Heart left ventricle (tissue), 16 donors: ENCODE measurements around the gene GSDMA. TPM values are rescaled to one million over a fixed set of nuclear protein-coding genes. Genes with fewer than 3 reads are reported as not detected.

Source experiments
- ATAC-seq, 4 donors: fragments of 200-7000 bp; cut with Tn5 transposase; one replicate each; pipeline ENCODE4 v1.9.1; 2020 to 2022; ENCODE audit warnings: moderate library complexity in 4 of 4, mild to moderate bottlenecking in 3 of 4, moderate number of reproducible peaks in 1 of 4
- DNase-seq, 5 donors: peaks; one replicate each; pipeline ENCODE4 v3.0.0-alpha.2; 2020
- H3K27ac ChIP-seq, 12 donors: fragments of 200-600 bp; sonication (generic) in 4 of 12; one replicate each; pipeline versions ENCODE4 v1.5.0 to v1.8.0; 2016 to 2022; ENCODE audit warnings: mild to moderate bottlenecking in 2 of 12
- H3K27me3 ChIP-seq, 9 donors: fragments of 200-600 bp; sonication (generic) in 2 of 9; one replicate each; pipeline versions ENCODE4 v1.5.1 to v1.8.0; 2016 to 2022; ENCODE audit warnings: mild to moderate bottlenecking in 3 of 9
- H3K36me3 ChIP-seq, 9 donors: fragments of 200-600 bp; sonication (generic) in 2 of 9; one replicate each; pipeline versions ENCODE4 v1.5.0 to v1.8.0; 2018 to 2022; ENCODE audit warnings: mild to moderate bottlenecking in 2 of 9
- H3K4me1 ChIP-seq, 12 donors: fragments of 200-600 bp; sonication (generic) in 4 of 12; one replicate each; pipeline versions ENCODE4 v1.5.0 to v1.8.0; 2016 to 2022; ENCODE audit warnings: mild to moderate bottlenecking in 3 of 12
- H3K4me3 ChIP-seq, 12 donors: fragments of 200-600 bp; sonication (generic) in 4 of 12; one replicate each; pipeline versions ENCODE4 v1.5.0 to v1.8.0; 2017 to 2022; ENCODE audit warnings: mild to moderate bottlenecking in 9 of 12, moderate library complexity in 4 of 12
- H3K9me3 ChIP-seq, 12 donors: fragments of 200-600 bp; sonication (generic) in 4 of 12; one replicate each; pipeline versions ENCODE4 v1.5.0 to v1.8.0; 2016 to 2022; ENCODE audit warnings: mild to moderate bottlenecking in 1 of 12
- CTCF ChIP-seq, 12 donors: fragments of 200-600 bp; sonication (generic) in 4 of 12; IDR thresholded peaks; one replicate each; pipeline versions ENCODE4 v1.5.0 to v1.8.0; 2018 to 2022; ENCODE audit warnings: antibody characterized with exemption in 12 of 12, mild to moderate bottlenecking in 5 of 12
- POLR2A ChIP-seq, 2 donors: fragments of 450-650 bp; IDR thresholded peaks; one replicate each; pipeline ENCODE4 v1.6.1; 2017; ENCODE audit warnings: antibody characterized with exemption in 2 of 2, mild to moderate bottlenecking in 2 of 2, moderate library complexity in 2 of 2
- WGBS, 4 donors: extraction: QIAGEN DNeasy Blood & Tissue Kit in 2 of 4; methylation state at CpG; one replicate each; pipeline versions ENCODE4 v1.1.5 to v1.1.7; 2013 to 2018; 5-methylcytosine and 5-hydroxymethylcytosine counted together
- intact Hi-C, 10 donors: fragments of 100-400 bp; cut with DNase I; formaldehyde crosslinking; loops; one replicate each; pipeline versions ENCODE4 v1.11.1 to v1.14.2; 2022
- polyA plus RNA-seq, 2 donors: library from polyadenylated mRNA; stranded (reverse); fragments of 200-250 nt; gene quantifications; one replicate each; pipeline ENCODE4 v1.2.3, GENCODE V29; 2013
- total RNA-seq, 9 donors: library from RNA; depleted of rRNA in 2 of 9; stranded (reverse); fragments of >200 nt in 2 of 9; fragmentation: NEBNext Ultra II Directional in 3 of 9; extraction: Animal tissue kit (Norgen Biotek cat#: 25700) in 3 of 9; gene quantifications; one replicate each; pipeline versions ENCODE4 v1.1.0 to v1.2.4, GENCODE V29; 2016 to 2023
- donor health status: ischemic (EF 13 %, LVEDD 7.1; RV severe dilation, severe dysfunction).
- donor health status: healthy with polysubstance abuse.
- donor health status: DM: no; HTN: yes; CAD: no.
- donor health status: DM: no; HTN: no; CAD: no.
- donor health status: ischemic (EF 25% LVEDD 6.9; RV normal size, moderate dysfunction).
- donor health status: ischemic (EF 25% LVEDD 5.7; RV mildly dilated, moderate dysfunction).
- donor health status: healthy.
- donor health status: DM: yes; HTN: yes; CAD: no.
- donor health status: ischemic (EF 35%, LVEDD 5.7; RV mildly dilated, moderate dysfunction).
- donor health status: nonischemic (EF 11% LVEDD 7.7; RV severe dilation, severe dysfunction).
- donor health status: DM: yes; HTN: yes; CAD: no.
- donor health status: PGD.
- donor health status: ischemic (EF 29% LVEDD 5.4; RV normal size, mild dysfunction).
- donor health status: nonischemic (EF 23%, LVEDD 6.1; RV moderate dilation, normal function).

Gene GSDMA
- total and polyA plus RNA-seq, 11 donors, result 0.08 to 3.7 (median 0.49) TPM; not detected in 3

GRCh38 chr17:39963829-39964228 lies 1.0 kb downstream of the GSDMA start:
- no peaks in the 10 kb centered on the region for H3K36me3 ChIP-seq
- ATAC-seq (no peak), DNase-seq (no peak)
- H3K27me3 ChIP-seq, result peaks cover 0 to 10% (median 0%) of the 10 kb centered on the region in 9 donors
- intact Hi-C loops, result no loop called here
- TF ChIP-seq POLR2A (IDR thresholded peaks at IDR 0.05) (no peak), CTCF (IDR thresholded peaks at IDR 0.05) (no peak)
- 78 to 82% (median 79%) methylated on average over 6 of the region's 6 CpGs for WGBS, 4 donors
- no peak overlapping the region for H3K27ac ChIP-seq
- H3K4me1 ChIP-seq, result peaks cover 0 to 27% (median 1%) of the 10 kb centered on the region in 12 donors
- H3K4me3 ChIP-seq, result no peak overlapping the region
- H3K9me3 ChIP-seq, result no peaks in the 10 kb centered on the region

- TF ChIP-seq CTCF (IDR thresholded peaks at IDR 0.05) (no peak), POLR2A (IDR thresholded peaks at IDR 0.05) (no peak)
- Histone ChIP-seq H3K4me1 (peaks cover 0 to 35% (median 0%) of the 10 kb centered on the region in 12 donors), H3K4me3 (no peak overlapping the region), H3K36me3 (no peaks in the 10 kb centered on the region), H3K27ac (no peak overlapping the region), H3K9me3 (no peaks in the 10 kb centered on the region), H3K27me3 (peaks cover 0 to 10% (median 0%) of the 10 kb centered on the region in 9 donors)
- DNase-seq (no peak), ATAC-seq (no peak)
- 53 to 60% (median 56%) methylated on average over 8 of the region's 8 CpGs for WGBS, 4 donors
- intact Hi-C loops, result no loop called here
Measured at GRCh38 chr17:39965017-39965699, 2.4 kb downstream of the GSDMA start.

- H3K4me1 ChIP-seq, result peaks cover 0 to 43% (median 0%) of the 10 kb centered on the region in 12 donors
- H3K4me3 ChIP-seq, result no peak overlapping the region
- no peaks in the 10 kb centered on the region for H3K9me3 ChIP-seq
- H3K36me3 ChIP-seq, result no peaks in the 10 kb centered on the region
- 84 to 90% (median 87%) methylated on average over 6 of the region's 6 CpGs for whole genome bisulfite sequencing, 4 donors
- H3K27me3 ChIP-seq, result peaks cover 0 to 10% (median 0%) of the 10 kb centered on the region in 9 donors
- intact Hi-C loops, result no loop called here
- TF ChIP-seq POLR2A (IDR thresholded peaks at IDR 0.05) (no peak), CTCF (IDR thresholded peaks at IDR 0.05) (no peak)
- DNase-seq (no peak), ATAC-seq (no peak)
- H3K27ac ChIP-seq, result peak overlapping the region in 2 of 12 donors; percentile 9 to 70
Measured at GRCh38 chr17:39966771-39967170, 4.0 kb downstream of the GSDMA start.

- H3K27me3 ChIP-seq, result peaks cover 0 to 4% (median 0%) of the 10 kb centered on the region in 9 donors
- peaks cover 0 to 60% (median 0%) of the 10 kb centered on the region in 12 donors for H3K4me1 ChIP-seq
- H3K36me3 ChIP-seq, result no peaks in the 10 kb centered on the region
- no peak for ATAC-seq
- intact Hi-C loops, result no loop called here
- H3K4me3 ChIP-seq, result no peak overlapping the region
- H3K27ac ChIP-seq, result peak overlapping the region in 1 of 12 donors; percentile 69
- H3K9me3 ChIP-seq, result no peaks in the 10 kb centered on the region
- WGBS, 4 donors, result 76 to 86% (median 82%) methylated on average over 2 of the region's 2 CpGs
- TF ChIP-seq CTCF (IDR thresholded peaks at IDR 0.05) (no peak), POLR2A (IDR thresholded peaks at IDR 0.05) (no peak)
- no peak for DNase-seq
Measured at GRCh38 chr17:39968761-39969160, 6.0 kb downstream of the GSDMA start.
